Motor neuron (in vitro differentiated cells): ENCODE results near the gene CPLANE1. TPM values are rescaled to one million over a fixed set of nuclear protein-coding genes. Genes with fewer than 3 reads are reported as not detected.
A peak's percentile ranks its signal among the peaks of the same experiment; 100 is the strongest.

Experiments
- ATAC-seq, 8 experiments: fragments of 200-7000 bp; cut with Tn5 transposase; replicated peaks in 6 of 8; 2 replicates each; pipeline ENCODE4 v1.8.0; 2021; ENCODE audit warnings: mild to moderate bottlenecking in 8 of 8, moderate library complexity in 8 of 8
- H3K27ac ChIP-seq, 2 donors: fragments of 250-450 bp; sonication (Bioruptor Pico); 2 replicates each; pipeline ENCODE4 v1.9.0; 2021; ENCODE audit warnings: antibody characterized with exemption in 2 of 2, mild to moderate bottlenecking in 2 of 2, moderate library complexity in 1 of 2
- H3K4me1 ChIP-seq, 2 donors: fragments of 250-450 bp; sonication (Bioruptor Pico); replicated peaks in 1 of 2; 2 replicates each; pipeline ENCODE4 v1.6.1; 2021; ENCODE audit warnings: antibody characterized with exemption in 2 of 2, mild to moderate bottlenecking in 2 of 2, moderate library complexity in 1 of 2
- H3K4me3 ChIP-seq, 5 donors: fragments of 250-450 bp; sonication (Bioruptor Pico); 2 replicates each; pipeline ENCODE4 v1.9.0; 2021; ENCODE audit warnings: antibody characterized with exemption in 5 of 5, mild to moderate bottlenecking in 5 of 5, moderate library complexity in 4 of 5
- WGBS, 10 experiments: fragments of 450-650 bp; shearing (Covaris generic); methylation state at CpG; one replicate each; pipeline ENCODE4 v1.0.0; 2022; 5-methylcytosine and 5-hydroxymethylcytosine counted together
- in situ Hi-C, 9 experiments: fragments of 400-800 bp; cut with MboI; loops; one replicate each; pipeline ENCODE4 v1.15.0; 2021; ENCODE audit warnings: low sequenced_read_pairs in 9 of 9, low pct_unique_long_range_greater_than_20kb in 2 of 9; ENCODE audit not compliant: unreplicated experiment in 9 of 9
- total RNA-seq, 8 experiments: library from RNA; unstranded; fragments of 300-600 nt; gene quantifications; 2 replicates each; pipeline versions ENCODE4 v1.2.3 to v1.2.4, GENCODE V29; 2022

CPLANE1 gene
- total RNA-seq, 8 experiments from 2014 or later, result 11.1 to 38.5 (median 22.0) TPM

- 0 to 100% (median 83%) methylated on average over 1 of the region's 1 CpG; no CpG with 5 or more reads in 5 of the 10 experiments for WGBS, 10 experiments
- peak in 1 of 8 experiments; percentile 11 for ATAC-seq
- no peak overlapping the region for H3K4me3 ChIP-seq
- in situ Hi-C loops, result no loop called here
- no peak overlapping the region for H3K27ac ChIP-seq
- H3K4me1 ChIP-seq, result no peaks in the 10 kb centered on the region
These were observed 177.7 kb downstream of the CPLANE1 start for GRCh38 chr5:37071487-37071886.

- in situ Hi-C loops, result no loop called here
- no peaks in the 10 kb centered on the region for H3K4me1 ChIP-seq
- 63 to 100% (median 85%) methylated on average over 1 to 9 of the region's 9 CpGs; no CpG with 5 or more reads in 1 of the 10 experiments for WGBS, 10 experiments
- ATAC-seq, result no peak
- H3K27ac ChIP-seq, result no peak overlapping the region
- no peak overlapping the region for H3K4me3 ChIP-seq
These were observed 184.7 kb downstream of the CPLANE1 start for GRCh38 chr5:37064442-37064841.

- H3K4me3 ChIP-seq, result no peak overlapping the region
- no peak overlapping the region for H3K27ac ChIP-seq
- WGBS, 10 experiments, result 91 to 100% (median 97%) methylated on average over 2 to 7 of the region's 7 CpGs
- in situ Hi-C loops, result no loop called here
- no peaks in the 10 kb centered on the region for H3K4me1 ChIP-seq
- no peak for ATAC-seq
These were observed 185.4 kb downstream of the CPLANE1 start for GRCh38 chr5:37063739-37064138.

GRCh38 chr5:37060030-37060429 is 189.1 kb downstream of the CPLANE1 start:
- Histone ChIP-seq H3K27ac (no peak overlapping the region), H3K4me1 (no peaks in the 10 kb centered on the region), H3K4me3 (no peak overlapping the region)
- no peak for ATAC-seq
- WGBS, 10 experiments, result 100% methylated on average over 1 of the region's 1 CpG; no CpG with 5 or more reads in 6 of the 10 experiments
- in situ Hi-C loops, result no loop called here

- Histone ChIP-seq H3K27ac (no peak overlapping the region), H3K4me3 (no peak overlapping the region), H3K4me1 (no peaks in the 10 kb centered on the region)
- in situ Hi-C loops, result no loop called here
- 59 to 100% (median 90%) methylated on average over 1 to 2 of the region's 2 CpGs for WGBS, 10 experiments
- ATAC-seq, result no peak
These were observed 192.4 kb downstream of the CPLANE1 start for GRCh38 chr5:37056762-37057161.

Other genes starting within 250 kb of the CPLANE1 start
- 10 to 100 TPM; 21.2 to 46.8 (median 25.7) TPM for gene NUP155, start 121.7 kb upstream of the CPLANE1 start, total RNA-seq
- gene WDR70, start 129.9 kb upstream of the CPLANE1 start, total RNA-seq, result 10 to 100 TPM; 19.9 to 45.1 (median 28.1) TPM